K562 (cell line): ENCODE measurements around the gene GATAD2B. TPM values are rescaled to one million over a fixed set of nuclear protein-coding genes. Genes with fewer than 3 reads are reported as not detected.

Experiments used
- CUX1 ChIP-seq: fragments of 200-800 bp; sonication (Bioruptor generic); IDR thresholded peaks from 2 replicates; pipeline ENCODE4 v1.6.1; 2016; ENCODE audit warnings: missing genetic modification characterization, missing compliant biosample characterization
- HMBOX1 ChIP-seq: sonication (generic); IDR thresholded peaks from 2 replicates; pipeline ENCODE4 v1.6.1; 2016
- HMG20B ChIP-seq: fragments of 250-450 bp; sonication (Bioruptor Pico); IDR thresholded peaks from 2 replicates; pipeline ENCODE4 v1.5.0; 2021; ENCODE audit warnings: mild to moderate bottlenecking
- POLR3G ChIP-seq: IDR thresholded peaks from 2 replicates; pipeline ENCODE4 v1.6.1; 2011; ENCODE audit not compliant: insufficient read length, insufficient replicate concordance; ENCODE audit errors: extremely low read depth
- POU5F1 ChIP-seq: fragments of 150-350 bp; IDR thresholded peaks from 2 replicates; pipeline ENCODE4 v1.6.1; 2014; ENCODE audit warnings: borderline replicate concordance, low read length, low read depth, mild to moderate bottlenecking; ENCODE audit not compliant: partially characterized antibody
- SRF ChIP-seq, 2 experiments: fragments of 250-450, 450-650 bp in 1 of 2; sonication (Bioruptor Pico) in 1 of 2; sonication (generic) in 1 of 2; formaldehyde crosslinking; IDR thresholded peaks; 2 replicates each; pipeline versions ENCODE4 v1.5.0 to v1.5.1; 2020 to 2022; ENCODE audit warnings: mild to moderate bottlenecking in 1 of 2, missing genetic modification reagents in 1 of 2
- ZNF174 ChIP-seq: fragments of 250-450 bp; sonication (Bioruptor Pico); IDR thresholded peaks from 2 replicates; pipeline ENCODE4 v1.4.0; 2020; ENCODE audit warnings: mild to moderate bottlenecking
- polyA plus RNA-seq, 8 experiments: library from polyadenylated mRNA; depleted of rRNA in 4 of 8; stranded (reverse) in 5 of 8; unstranded in 3 of 8; fragments of >200 nt; fragmentation: Nextera tagmentation in 2 of 8; fragmentation: Illumina TruSeq in 1 of 8; extraction: Ambion mirVana in 2 of 8; extraction: Trizol in 1 of 8; gene quantifications; 2 replicates each; pipeline versions ENCODE4 v1.2.1 to v1.2.3, GENCODE V29; 2011 to 2014; ENCODE audit warnings: inconsistent platforms in 1 of 8, missing spikeins in 1 of 8
- total RNA-seq, 7 experiments: library from RNA; depleted of rRNA in 6 of 7; stranded (reverse); fragments of >200 nt in 6 of 7; fragmentation: Illumina TruSeq in 2 of 7; extraction: Trizol in 2 of 7; gene quantifications; 2 replicates each; pipeline versions ENCODE4 v1.2.1 to v1.2.3, GENCODE V29; 2011 to 2021; ENCODE audit warnings: low replicate concordance in 1 of 7
- TF ChIP-seq, protein P1 (sequence below), 2 experiments: fragments of 450-650 bp; formaldehyde crosslinking in 1 of 2; IDR thresholded peaks; 2 replicates each; pipeline versions ENCODE4 v1.4.0 to v1.6.1; 2014 to 2020; ENCODE audit warnings: mild to moderate bottlenecking in 2 of 2, borderline replicate concordance in 1 of 2, low read depth in 1 of 2
- TF ChIP-seq, protein P2 (sequence below): fragments of 450-650 bp; IDR thresholded peaks from 2 replicates; pipeline ENCODE4 v1.6.1; 2016

The GATAD2B gene
- total and polyA plus RNA-seq, 9 of the 15 experiments (the other 6 are each of a cell fraction or from before 2014, with no cell fraction given): 1.5 to 40.2 (median 4.9) TPM

- TF ChIP-seq, protein P1, sequence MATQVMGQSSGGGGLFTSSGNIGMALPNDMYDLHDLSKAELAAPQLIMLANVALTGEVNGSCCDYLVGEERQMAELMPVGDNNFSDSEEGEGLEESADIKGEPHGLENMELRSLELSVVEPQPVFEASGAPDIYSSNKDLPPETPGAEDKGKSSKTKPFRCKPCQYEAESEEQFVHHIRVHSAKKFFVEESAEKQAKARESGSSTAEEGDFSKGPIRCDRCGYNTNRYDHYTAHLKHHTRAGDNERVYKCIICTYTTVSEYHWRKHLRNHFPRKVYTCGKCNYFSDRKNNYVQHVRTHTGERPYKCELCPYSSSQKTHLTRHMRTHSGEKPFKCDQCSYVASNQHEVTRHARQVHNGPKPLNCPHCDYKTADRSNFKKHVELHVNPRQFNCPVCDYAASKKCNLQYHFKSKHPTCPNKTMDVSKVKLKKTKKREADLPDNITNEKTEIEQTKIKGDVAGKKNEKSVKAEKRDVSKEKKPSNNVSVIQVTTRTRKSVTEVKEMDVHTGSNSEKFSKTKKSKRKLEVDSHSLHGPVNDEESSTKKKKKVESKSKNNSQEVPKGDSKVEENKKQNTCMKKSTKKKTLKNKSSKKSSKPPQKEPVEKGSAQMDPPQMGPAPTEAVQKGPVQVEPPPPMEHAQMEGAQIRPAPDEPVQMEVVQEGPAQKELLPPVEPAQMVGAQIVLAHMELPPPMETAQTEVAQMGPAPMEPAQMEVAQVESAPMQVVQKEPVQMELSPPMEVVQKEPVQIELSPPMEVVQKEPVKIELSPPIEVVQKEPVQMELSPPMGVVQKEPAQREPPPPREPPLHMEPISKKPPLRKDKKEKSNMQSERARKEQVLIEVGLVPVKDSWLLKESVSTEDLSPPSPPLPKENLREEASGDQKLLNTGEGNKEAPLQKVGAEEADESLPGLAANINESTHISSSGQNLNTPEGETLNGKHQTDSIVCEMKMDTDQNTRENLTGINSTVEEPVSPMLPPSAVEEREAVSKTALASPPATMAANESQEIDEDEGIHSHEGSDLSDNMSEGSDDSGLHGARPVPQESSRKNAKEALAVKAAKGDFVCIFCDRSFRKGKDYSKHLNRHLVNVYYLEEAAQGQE (IDR thresholded peaks at IDR 0.05; ENCODE audit: borderline replicate concordance): peak; percentile 39; the same call in 1 of the 2 replicates
- TF ChIP-seq, protein P1 (CRISPR knock-in tag; IDR thresholded peaks at IDR 0.05; ENCODE audit: low read depth): no peak
- TF ChIP-seq HMG20B (CRISPR knock-in tag): no peak
- no peak for TF ChIP-seq CUX1
- peak in 1 of 2 experiments; percentile 39; a peak in 1 of 4 replicates for TF ChIP-seq SRF (CRISPR knock-in tag; IDR thresholded peaks at IDR 0.05)
- TF ChIP-seq POU5F1: peak; percentile 44
- TF ChIP-seq POLR3G: no peak
- TF ChIP-seq, protein P2, sequence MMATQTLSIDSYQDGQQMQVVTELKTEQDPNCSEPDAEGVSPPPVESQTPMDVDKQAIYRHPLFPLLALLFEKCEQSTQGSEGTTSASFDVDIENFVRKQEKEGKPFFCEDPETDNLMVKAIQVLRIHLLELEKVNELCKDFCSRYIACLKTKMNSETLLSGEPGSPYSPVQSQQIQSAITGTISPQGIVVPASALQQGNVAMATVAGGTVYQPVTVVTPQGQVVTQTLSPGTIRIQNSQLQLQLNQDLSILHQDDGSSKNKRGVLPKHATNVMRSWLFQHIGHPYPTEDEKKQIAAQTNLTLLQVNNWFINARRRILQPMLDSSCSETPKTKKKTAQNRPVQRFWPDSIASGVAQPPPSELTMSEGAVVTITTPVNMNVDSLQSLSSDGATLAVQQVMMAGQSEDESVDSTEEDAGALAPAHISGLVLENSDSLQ: peak; percentile 100
- peak; percentile 89; the same call in 1 of the 2 replicates for TF ChIP-seq HMBOX1
- no peak for TF ChIP-seq ZNF174 (CRISPR knock-in tag)
Measured at GRCh38 chr1:153922972-153923925, at the start of gene GATAD2B (continued).
